H1 (cell line): ENCODE results near the gene HNF4A. TPM values are rescaled to one million over a fixed set of nuclear protein-coding genes. Genes with fewer than 3 reads are reported as not detected.

Experiments used
- CTCF ChIA-PET: fragments of 300-600 bp; sonication (Branson Sonifier 250); formaldehyde crosslinking; loops from one replicate; lab custom pipeline; 2021; ENCODE audit not compliant: partially characterized antibody; lab: Charles Lee
- POLR2A ChIA-PET: fragments of 300-600 bp; sonication (Branson Sonifier 250); formaldehyde crosslinking; loops from one replicate; lab custom pipeline; 2021; ENCODE audit warnings: inconsistent platforms; ENCODE audit not compliant: partially characterized antibody; lab: Charles Lee
- DNase-seq, 2 experiments: peaks; one replicate each; pipeline versions ENCODE4 v3.0.0 to v3.0.0-alpha.2; 2010 to 2022; ENCODE audit warnings: low spot score in 2 of 2, low read depth in 1 of 2, mixed read lengths in 1 of 2
- FAIRE-seq: peaks from 2 replicates; lab custom pipeline; 2011; peaks lifted over from hg19 to GRCh38; lab: Jason Lieb, UNC
- H2AFZ ChIP-seq: 2 replicates; pipeline ENCODE4 v1.8.1; 2012; ENCODE audit warnings: low read length, inconsistent platforms
- H2AK5ac ChIP-seq: 2 replicates; pipeline ENCODE4 v1.6.1; 2013; ENCODE audit warnings: low read depth, low read length
- H2BK120ac ChIP-seq: replicated peaks from 2 replicates; pipeline ENCODE3; 2013; ENCODE audit warnings: low read depth, low read length, inconsistent platforms
- H2BK12ac ChIP-seq: 2 replicates; pipeline ENCODE4 v1.6.1; 2013; ENCODE audit warnings: low read depth, low read length
- H2BK15ac ChIP-seq: 2 replicates; pipeline ENCODE4 v1.6.1; 2013; ENCODE audit warnings: low read length
- H2BK20ac ChIP-seq: 2 replicates; pipeline ENCODE4 v1.6.1; 2013; ENCODE audit warnings: low read length
- H2BK5ac ChIP-seq: 2 replicates; pipeline ENCODE4 v1.6.1; 2013; ENCODE audit warnings: low read depth, low read length
- H3K14ac ChIP-seq: 2 replicates; pipeline ENCODE4 v1.6.1; 2013; ENCODE audit warnings: inconsistent platforms; ENCODE audit not compliant: insufficient read length
- H3K18ac ChIP-seq: 2 replicates; pipeline ENCODE4 v1.6.1; 2013; ENCODE audit warnings: low read length; ENCODE audit errors: extremely low read depth
- H3K23ac ChIP-seq: 2 replicates; pipeline ENCODE4 v1.6.1; 2013; ENCODE audit warnings: inconsistent platforms; ENCODE audit not compliant: insufficient read length
- H3K23me2 ChIP-seq: 2 replicates; pipeline ENCODE4 v1.6.1; 2013; ENCODE audit warnings: low read depth, low read length
- H3K27ac ChIP-seq: 2 replicates; pipeline ENCODE4 v1.6.1; 2011; ENCODE audit warnings: low read depth, low read length, inconsistent platforms
- H3K27me3 ChIP-seq, 4 experiments: replicated peaks in 1 of 4; 1 replicate in 1 of 4; 2 replicates in 3 of 4; pipeline versions ENCODE4 v1.6.1 to v1.8.1; 2011 to 2013; ENCODE audit warnings: low read length in 3 of 4, mild to moderate bottlenecking in 3 of 4, inconsistent platforms in 2 of 4, mixed read lengths in 2 of 4, moderate library complexity in 1 of 4; ENCODE audit not compliant: control insufficient read depth in 3 of 4, insufficient read depth in 3 of 4; ENCODE audit errors: extremely low read depth in 1 of 4
- H3K36me3 ChIP-seq, 4 experiments: 2 replicates each; pipeline versions ENCODE4 v1.6.1 to v1.8.1; 2011 to 2013; ENCODE audit warnings: mild to moderate bottlenecking in 4 of 4, low read length in 3 of 4, moderate library complexity in 2 of 4, control low read depth in 1 of 4, inconsistent platforms in 1 of 4; ENCODE audit not compliant: insufficient read depth in 4 of 4, control insufficient read depth in 2 of 4
- H3K4ac ChIP-seq: replicated peaks from 2 replicates; pipeline ENCODE3; 2013; ENCODE audit warnings: low read length, low read depth, mixed read lengths, inconsistent platforms; ENCODE audit not compliant: insufficient read length
- H3K4me1 ChIP-seq, 4 experiments: replicated peaks in 1 of 4; 1 replicate in 1 of 4; 2 replicates in 3 of 4; pipeline versions ENCODE4 v1.6.1 to v1.8.1; 2011 to 2013; ENCODE audit warnings: low read length in 3 of 4, inconsistent platforms in 2 of 4, mixed read lengths in 1 of 4; ENCODE audit not compliant: insufficient read depth in 4 of 4, control insufficient read depth in 3 of 4
- H3K4me2 ChIP-seq, 2 experiments: 2 replicates each; pipeline versions ENCODE4 v1.6.1 to v1.8.1; 2011 to 2013; ENCODE audit warnings: low read depth in 2 of 2, low read length in 2 of 2, control low read depth in 1 of 2, inconsistent platforms in 1 of 2, mild to moderate bottlenecking in 1 of 2; ENCODE audit not compliant: insufficient read depth in 1 of 2
- H3K4me3 ChIP-seq, 4 experiments: fragments of 200-600, 300-600 bp in 1 of 4; sonication (generic), shearing (Covaris generic), sonication (Bioruptor Twin) in 1 of 4; 2 replicates each; pipeline versions ENCODE4 v1.5.1 to v1.8.1; 2011 to 2016; ENCODE audit warnings: low read length in 4 of 4, low read depth in 3 of 4, control low read depth in 2 of 4, inconsistent platforms in 2 of 4, mild to moderate bottlenecking in 2 of 4, mixed read lengths in 1 of 4, moderate library complexity in 1 of 4; ENCODE audit not compliant: insufficient read depth in 2 of 4; ENCODE audit errors: extremely low read depth in 1 of 4
- H3K56ac ChIP-seq: replicated peaks from 2 replicates; pipeline ENCODE3; 2013; ENCODE audit warnings: low read depth, mild to moderate bottlenecking, mixed read lengths, low read length, inconsistent platforms; ENCODE audit not compliant: insufficient read length
- H3K79me1 ChIP-seq: 2 replicates; pipeline ENCODE4 v1.6.1; 2013; ENCODE audit warnings: low read depth, low read length, control low read depth
- H3K79me2 ChIP-seq, 2 experiments: 2 replicates each; pipeline versions ENCODE4 v1.6.1 to v1.8.1; 2012 to 2013; ENCODE audit warnings: low read length in 2 of 2, mild to moderate bottlenecking in 2 of 2, inconsistent platforms in 1 of 2; ENCODE audit not compliant: insufficient read depth in 2 of 2, control insufficient read depth in 1 of 2
- H3K9ac ChIP-seq, 4 experiments: replicated peaks in 1 of 4; 1 replicate in 1 of 4; 2 replicates in 3 of 4; pipeline versions ENCODE4 v1.6.1 to v1.8.1; 2011 to 2013; ENCODE audit warnings: low read depth in 3 of 4, low read length in 3 of 4, control low read depth in 2 of 4, mild to moderate bottlenecking in 2 of 4, moderate library complexity in 2 of 4, inconsistent platforms in 1 of 4; ENCODE audit errors: extremely low read depth in 1 of 4
- H3K9me3 ChIP-seq, 2 experiments: 2 replicates each; pipeline versions ENCODE4 v1.6.1 to v1.8.1; 2012 to 2013; ENCODE audit warnings: mild to moderate bottlenecking in 2 of 2, moderate library complexity in 2 of 2, control low read depth in 1 of 2, inconsistent platforms in 1 of 2, low read depth in 1 of 2, low read length in 1 of 2, mixed read lengths in 1 of 2; ENCODE audit not compliant: insufficient read depth in 2 of 2
- H4K20me1 ChIP-seq, 2 experiments: replicated peaks in 1 of 2; 2 replicates each; pipeline versions ENCODE3 to v1.8.1; 2011 to 2013; ENCODE audit warnings: inconsistent platforms in 2 of 2, low read length in 2 of 2, mild to moderate bottlenecking in 1 of 2; ENCODE audit not compliant: insufficient read depth in 2 of 2, control insufficient read depth in 1 of 2
- H4K5ac ChIP-seq: 2 replicates; pipeline ENCODE4 v1.6.1; 2013; ENCODE audit warnings: low read length, low read depth, mixed read lengths, inconsistent platforms; ENCODE audit not compliant: insufficient read length
- H4K8ac ChIP-seq: 2 replicates; pipeline ENCODE4 v1.8.0; 2013; ENCODE audit warnings: mild to moderate bottlenecking, moderate library complexity, low read length, inconsistent platforms; ENCODE audit not compliant: insufficient read depth; ENCODE audit errors: extremely low read depth
- H4K91ac ChIP-seq: replicated peaks from 2 replicates; pipeline ENCODE3; 2013; ENCODE audit warnings: low read length, mixed read lengths, inconsistent platforms; ENCODE audit not compliant: insufficient read length
- CEBPB ChIP-seq: IDR thresholded peaks from 2 replicates; pipeline ENCODE4 v1.6.1; 2012; ENCODE audit warnings: low read depth, low read length
- CHD1 ChIP-seq: IDR thresholded peaks from 2 replicates; pipeline ENCODE4 v1.6.1; 2012; ENCODE audit warnings: low read depth, low read length, improper control_type of control experiment
- EP300 ChIP-seq, 2 experiments: IDR thresholded peaks; 1 replicate in 1 of 2; 2 replicates in 1 of 2; pipeline ENCODE4 v1.6.1; 2011 to 2012; ENCODE audit warnings: low read depth in 2 of 2, low read length in 2 of 2, mild to moderate bottlenecking in 2 of 2, borderline replicate concordance in 1 of 2, inconsistent platforms in 1 of 2, moderate library complexity in 1 of 2
- EZH2 ChIP-seq: fragments of 200-600 bp; sonication (generic); IDR thresholded peaks from 2 replicates; pipeline ENCODE4 v1.7.1; 2012; ENCODE audit warnings: low read depth, mild to moderate bottlenecking, moderate library complexity, low read length, inconsistent platforms; ENCODE audit not compliant: severe bottlenecking
- GTF2F1 ChIP-seq: IDR thresholded peaks from 2 replicates; pipeline ENCODE4 v1.6.1; 2012; ENCODE audit warnings: low read depth, low read length, improper control_type of control experiment, borderline replicate concordance
- KDM4A ChIP-seq: IDR thresholded peaks from one replicate; pipeline ENCODE4 v1.7.1; 2012; ENCODE audit warnings: low read depth, mild to moderate bottlenecking, moderate library complexity, low read length, inconsistent platforms; ENCODE audit not compliant: severe bottlenecking
- SP1 ChIP-seq: IDR thresholded peaks from 2 replicates; pipeline ENCODE4 v1.6.1; 2011; ENCODE audit warnings: low read depth, low read length
- WGBS, 2 experiments: shearing (Covaris generic) in 1 of 2; methylation state at CpG; one replicate each; pipeline versions ENCODE4 v1.1.6 to v1.1.7; 2013 to 2015; ENCODE audit warnings: low lambda C conversion rate in 2 of 2, mixed read lengths in 2 of 2, inconsistent platforms in 1 of 2, low coverage in 1 of 2, missing lambda C conversion rate in 1 of 2; ENCODE audit not compliant: insufficient replicate concordance in 2 of 2, insufficient coverage in 1 of 2, insufficient read length in 1 of 2; ENCODE audit errors: extremely low coverage in 1 of 2, missing lambda C conversion rate in 1 of 2; 5-methylcytosine and 5-hydroxymethylcytosine counted together
- polyA plus RNA-seq, 7 experiments: library from polyadenylated mRNA; depleted of rRNA in 3 of 7; stranded (reverse) in 5 of 7; unstranded in 2 of 7; fragments of >200 nt in 5 of 7; fragments of 200-250 nt in 2 of 7; gene quantifications; 1 replicate in 5 of 7; 2 replicates in 1 of 7; 4 replicates in 1 of 7; pipeline versions ENCODE4 v1.2.1 to v1.2.3, GENCODE V29; 2011 to 2013; ENCODE audit warnings: missing spikeins in 2 of 7, mixed read lengths in 2 of 7
- total RNA-seq: library from RNA; stranded (reverse); fragmentation: NEBNext Ultra II Directional; extraction: Animal tissue kit (Norgen Biotek cat#: 25700); gene quantifications from 2 replicates; pipeline ENCODE4 v1.2.1, GENCODE V29; 2021

The HNF4A gene
- total and polyA plus RNA-seq, 2 of the 8 experiments (the other 6 are each of a cell fraction or from before 2014, with no cell fraction given) = 0.03 TPM; not detected in 1

DNA sequence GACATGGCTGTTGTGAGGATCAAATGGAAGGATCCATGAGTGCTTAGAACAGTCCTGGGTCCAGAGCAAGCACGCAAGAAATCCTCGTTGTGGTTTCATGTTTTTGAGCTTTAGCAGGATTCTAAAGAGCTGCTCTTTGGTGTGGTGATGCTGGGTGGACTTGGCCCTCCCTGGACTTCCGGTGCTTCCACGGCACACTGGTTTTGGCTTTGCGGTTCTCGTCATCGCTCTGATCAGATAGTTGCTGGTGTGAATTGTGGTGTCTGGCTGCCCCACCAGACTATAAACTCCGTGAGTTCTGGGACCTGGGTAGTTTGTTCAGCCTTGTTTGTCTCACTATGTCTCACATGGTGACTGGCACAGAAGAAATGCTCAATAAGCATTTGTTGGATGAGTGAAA lies 3.3 kb downstream of the HNF4A start:
- Histone ChIP-seq H3K36me3 (no peaks in the 10 kb centered on the region), H3K14ac (no peak overlapping the region), H3K23ac (no peak overlapping the region), H3K9me3 (no peaks in the 10 kb centered on the region), H4K20me1 (no peaks in the 10 kb centered on the region), H4K8ac (no peak overlapping the region), H2BK5ac (no peak overlapping the region), H3K56ac (no peak overlapping the region), H3K4ac (no peak overlapping the region), H3K4me1 (no peaks in the 10 kb centered on the region), H2BK20ac (no peak overlapping the region), H3K9ac (no peak overlapping the region), H3K18ac (no peak overlapping the region), H3K27ac (no peak overlapping the region), H2BK15ac (no peak overlapping the region), H3K79me1 (no peaks in the 10 kb centered on the region), H3K23me2 (peaks cover 5% of the 10 kb centered on the region; the same call in 1 of the 2 replicates), H2AFZ (no peak overlapping the region), H2BK120ac (no peak overlapping the region), H2AK5ac (no peak overlapping the region), H3K4me3 (no peak overlapping the region), H3K79me2 (no peaks in the 10 kb centered on the region), H4K5ac (no peak overlapping the region), H3K4me2 (no peak overlapping the region), H3K27me3 (no peaks in the 10 kb centered on the region), H2BK12ac (no peak overlapping the region), H4K91ac (no peak overlapping the region)
- WGBS, 2 experiments = 90% methylated on average over 8 of the region's 8 CpGs; no CpG with 5 or more reads in 1 of the 2 experiments
- DNase-seq (no peak), FAIRE-seq (no peak)
- TF ChIP-seq SP1 = no peak
- TF ChIP-seq EP300 (IDR thresholded peaks at IDR 0.05; ENCODE audit: borderline replicate concordance in 1 of 2, low read depth in 2 of 2, low read length in 2 of 2) = no peak
- no peak for TF ChIP-seq GTF2F1
- TF ChIP-seq EZH2 = no peak
- no peak for TF ChIP-seq CHD1
- TF ChIP-seq CEBPB = no peak
- no peak for TF ChIP-seq KDM4A
- ChIA-PET POLR2A (no interaction called here), CTCF (interaction anchor here (0.7 kb wide), 2 partner anchors 23 to 252 kb away, joined by 4 read pairs; no protein-coding TSS in a partner anchor)
